GM21717 (cell line): ENCODE results near the gene KIAA1328.

Experiments
- ATAC-seq: cut with Tn5 transposase; IDR thresholded peaks from one replicate; pipeline ENCODE4 v1.9.1; 2021; ENCODE audit warnings: mild to moderate bottlenecking, moderate library complexity; ENCODE audit not compliant: unreplicated experiment

KIAA1328 gene

DNA sequence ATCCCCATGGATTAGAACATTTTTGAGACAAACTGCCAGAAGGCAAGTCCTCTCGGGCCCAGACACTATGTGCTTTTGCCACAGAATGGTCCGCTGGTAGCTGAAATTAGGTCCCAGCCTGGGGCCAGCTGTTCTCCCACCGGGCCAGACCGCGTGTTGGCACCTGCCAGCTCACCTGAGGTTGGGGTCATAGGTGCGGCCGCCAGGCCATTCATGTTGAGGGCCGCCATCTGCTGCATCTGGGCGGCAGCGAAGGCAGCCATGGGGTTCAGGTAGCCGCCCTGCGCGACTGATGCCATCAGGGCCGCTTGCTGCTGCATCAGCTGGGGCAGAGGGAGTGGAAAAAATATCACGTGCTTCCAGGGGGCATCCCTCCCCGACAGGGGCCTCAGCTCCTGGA is 443.9 kb downstream of the KIAA1328 start:
- no peak for ATAC-seq

DNA sequence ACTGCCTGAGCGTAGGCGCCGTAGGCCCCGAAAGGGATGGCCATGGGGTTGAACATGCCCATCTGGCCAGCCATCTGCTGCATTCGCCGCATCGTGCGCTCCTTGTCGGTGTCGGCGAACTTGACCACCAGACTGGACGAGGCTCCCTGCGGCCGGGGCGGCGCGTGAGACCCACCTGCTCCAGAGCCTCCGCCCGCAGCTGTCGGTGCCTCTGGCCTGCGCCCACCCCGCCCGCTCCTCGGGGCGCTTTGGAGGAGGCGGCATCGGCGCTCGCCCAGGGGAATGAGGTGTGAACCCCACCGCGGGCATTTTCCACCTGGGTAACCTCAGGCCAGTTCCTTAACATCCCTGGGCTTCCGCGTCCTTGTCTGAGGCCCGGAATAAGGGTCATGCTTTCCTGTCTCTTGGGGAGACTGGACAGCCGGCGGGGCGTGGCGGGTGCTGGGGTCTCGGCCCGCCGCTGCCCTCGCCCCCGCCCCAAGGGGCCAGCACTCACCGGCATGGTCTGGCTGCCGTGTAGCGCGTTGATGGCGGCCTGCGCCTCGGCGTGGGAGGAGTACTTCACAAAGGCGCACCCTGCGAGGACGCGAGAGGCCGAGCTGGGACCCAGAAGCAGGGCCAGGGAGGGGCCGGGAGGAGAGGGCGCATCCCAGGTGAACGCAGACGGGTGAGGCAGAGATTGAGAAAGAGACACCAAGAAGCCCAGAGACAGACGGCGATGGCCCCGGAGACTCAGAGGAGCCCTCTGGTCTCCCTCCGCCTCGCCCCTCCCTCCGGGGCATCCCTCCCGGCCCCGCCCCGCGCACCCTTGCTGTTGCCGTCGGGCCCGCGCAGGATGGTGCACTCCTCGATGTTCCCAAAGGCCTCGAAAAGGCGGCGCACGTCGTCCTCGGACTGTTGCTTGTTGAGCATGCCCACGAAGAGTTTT is 445.6 kb downstream of the KIAA1328 start:
- ATAC-seq, result no peak

DNA sequence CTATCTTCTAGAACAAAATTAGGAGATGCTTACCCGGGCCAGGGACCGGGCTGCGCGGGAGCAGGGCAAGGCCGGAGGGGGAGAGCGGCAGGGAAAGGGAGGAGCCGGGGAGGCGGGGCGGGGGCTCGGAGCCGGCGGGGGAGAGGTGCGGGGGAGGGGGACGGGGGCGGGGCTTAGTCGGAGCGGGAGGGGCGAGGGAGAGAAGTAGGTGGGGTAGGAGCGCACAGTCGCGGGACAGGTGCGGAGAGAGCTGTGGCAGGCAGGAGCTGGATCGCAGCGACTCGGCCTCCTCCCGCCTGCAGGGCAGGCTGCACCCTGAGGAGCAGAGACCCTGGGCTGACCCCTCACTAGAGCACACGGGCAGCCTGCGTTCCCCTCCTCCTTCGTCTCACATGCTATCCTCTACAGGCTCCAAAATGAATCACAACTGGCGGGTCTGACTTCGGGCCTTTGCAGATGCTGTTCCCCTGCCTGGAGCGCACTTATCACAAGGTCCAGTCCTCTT is 446.4 kb downstream of the KIAA1328 start:
- no peak for ATAC-seq

DNA sequence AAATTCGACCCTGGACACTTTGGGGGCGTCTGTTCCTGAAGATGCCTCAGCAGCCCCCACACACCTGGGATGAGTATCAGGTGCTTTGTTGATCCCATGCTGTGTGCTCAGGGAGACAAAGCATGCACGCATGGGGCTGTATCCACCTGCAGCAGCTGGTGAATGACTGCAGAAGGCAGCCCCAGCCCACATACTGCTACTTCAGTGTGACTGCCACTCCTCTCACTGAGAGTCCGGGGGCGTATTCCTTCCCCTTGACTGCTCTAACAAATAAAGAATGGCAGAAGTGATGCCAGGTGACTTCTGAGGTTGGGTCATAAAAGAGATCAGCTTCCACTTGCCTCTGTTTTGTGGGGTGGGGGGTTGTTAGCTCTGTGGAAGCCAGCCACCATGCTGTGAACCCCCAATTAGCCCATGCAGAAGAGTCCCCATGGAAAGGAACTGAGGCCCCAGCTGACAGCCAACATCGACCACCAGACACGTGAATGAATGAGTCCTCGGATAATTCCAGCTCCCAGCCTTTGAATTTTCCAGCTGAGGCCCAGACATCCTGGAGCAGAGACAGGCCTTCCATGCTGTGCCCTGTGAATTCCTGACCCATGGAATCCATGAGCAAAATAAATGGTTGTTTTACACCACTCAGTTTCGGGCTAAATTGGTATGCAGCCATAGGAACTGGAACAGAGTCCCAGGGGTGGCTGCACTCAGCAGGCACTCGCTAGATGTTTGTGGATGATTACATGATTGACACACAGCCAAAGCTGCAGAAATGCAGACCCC is 447.4 kb downstream of the KIAA1328 start:
- ATAC-seq, result no peak

DNA sequence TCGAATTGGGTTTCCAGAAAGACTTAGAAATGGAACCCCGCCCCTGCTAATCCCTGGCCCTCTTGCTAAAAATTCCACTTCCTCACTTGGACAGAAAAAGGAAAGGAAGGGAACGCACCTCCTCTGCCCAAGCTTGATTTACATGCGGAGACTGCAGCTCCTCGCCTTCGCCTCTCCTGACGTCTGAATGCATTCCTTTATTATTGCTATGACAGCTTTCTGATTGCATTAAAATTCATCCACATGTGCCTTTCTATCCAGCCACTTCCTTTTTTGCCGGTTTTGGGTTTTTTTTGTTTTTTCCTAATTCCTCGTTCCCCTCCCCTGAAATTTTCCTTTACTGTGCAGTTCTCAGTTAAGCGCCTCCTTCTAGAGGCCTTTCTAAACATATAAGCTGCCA is 448.9 kb downstream of the KIAA1328 start:
- no peak for ATAC-seq
